Endothelial cell of umbilical vein (primary cell): ENCODE measurements around the gene QSOX2. TPM values are rescaled to one million over a fixed set of nuclear protein-coding genes. Genes with fewer than 3 reads are reported as not detected.

Experiments used
- BruUV-seq: library from RNA; stranded (reverse); fragments of 400-500 nt; replicated peaks from 2 replicates; lab custom pipeline; 2021; lab: Mats Ljungman, UMichigan
- CTCF ChIA-PET: fragments of 300-600, 350-600 bp; sonication (Branson Sonifier 250); formaldehyde crosslinking; loops from one replicate; lab custom pipeline; 2021; ENCODE audit warnings: antibody characterized with exemption, inconsistent platforms; lab: Charles Lee
- POLR2A ChIA-PET: fragments of 300-600, 350-600 bp; sonication (Branson Sonifier 250); formaldehyde crosslinking; loops from one replicate; lab custom pipeline; 2021; ENCODE audit warnings: antibody characterized with exemption, inconsistent platforms; lab: Charles Lee
- DNase-seq: peaks from one replicate; pipeline ENCODE4 v3.0.0-alpha.2; 2011; ENCODE audit warnings: low read depth, low spot score
- FAIRE-seq: peaks from 2 replicates; lab custom pipeline; 2011; peaks lifted over from hg19 to GRCh38; lab: Jason Lieb, UNC
- H2AFZ ChIP-seq: 2 replicates; pipeline ENCODE4 v1.6.0; 2012; ENCODE audit warnings: low read depth, low read length, control low read depth, inconsistent platforms
- H3K27ac ChIP-seq: 2 replicates; pipeline ENCODE4 v1.5.1; 2011; ENCODE audit warnings: low read depth, mild to moderate bottlenecking, control low read depth, low read length, moderate library complexity; ENCODE audit not compliant: insufficient read depth
- H3K27me3 ChIP-seq, 2 experiments: 2 replicates each; pipeline versions ENCODE4 v1.6.0 to v1.6.1; 2011; ENCODE audit warnings: low read length in 2 of 2, mixed read lengths in 1 of 2; ENCODE audit not compliant: control insufficient read depth in 2 of 2, insufficient read depth in 2 of 2
- H3K36me3 ChIP-seq, 2 experiments: 2 replicates in 1 of 2; 3 replicates in 1 of 2; pipeline ENCODE4 v1.5.1; 2011; ENCODE audit warnings: low read length in 2 of 2, mild to moderate bottlenecking in 1 of 2, moderate library complexity in 1 of 2; ENCODE audit not compliant: control insufficient read depth in 2 of 2, insufficient read depth in 2 of 2; ENCODE audit errors: extremely low read depth in 1 of 2
- H3K4me1 ChIP-seq: 3 replicates; pipeline ENCODE4 v1.5.1; 2011; ENCODE audit warnings: mild to moderate bottlenecking, low read length; ENCODE audit not compliant: control insufficient read depth, insufficient read depth; ENCODE audit errors: extremely low read depth
- H3K4me2 ChIP-seq: 2 replicates; pipeline ENCODE4 v1.6.1; 2011; ENCODE audit warnings: low read length, control low read depth, mixed read lengths; ENCODE audit not compliant: insufficient read depth
- H3K4me3 ChIP-seq, 3 experiments: fragments of 200-600 bp in 1 of 3; sonication (generic), shearing (Covaris generic) in 1 of 3; replicated peaks in 1 of 3; 2 replicates each; pipeline ENCODE4 v1.5.1; 2011 to 2016; ENCODE audit warnings: control low read depth in 3 of 3, low read length in 3 of 3, mild to moderate bottlenecking in 2 of 3, inconsistent platforms in 1 of 3, low read depth in 1 of 3, moderate library complexity in 1 of 3; ENCODE audit not compliant: insufficient read depth in 1 of 3
- H3K79me2 ChIP-seq: 2 replicates; pipeline ENCODE4 v1.6.0; 2012; ENCODE audit warnings: low read length, inconsistent platforms; ENCODE audit not compliant: control insufficient read depth, insufficient read depth
- H3K9ac ChIP-seq: replicated peaks from 2 replicates; pipeline ENCODE3; 2011; ENCODE audit warnings: low read length, control low read depth; ENCODE audit not compliant: insufficient read depth; ENCODE audit errors: extremely low read depth
- H3K9me1 ChIP-seq: replicated peaks from 3 replicates; pipeline ENCODE4 v1.6.0; 2011; ENCODE audit warnings: mild to moderate bottlenecking, low read length; ENCODE audit not compliant: control insufficient read depth, insufficient read depth; ENCODE audit errors: extremely low read depth
- H3K9me3 ChIP-seq: replicated peaks from 2 replicates; pipeline ENCODE4 v1.5.1; 2012; ENCODE audit warnings: low read length, inconsistent platforms; ENCODE audit not compliant: control insufficient read depth, insufficient read depth
- H4K20me1 ChIP-seq: replicated peaks from 2 replicates; pipeline ENCODE3; 2011; ENCODE audit warnings: mild to moderate bottlenecking, low read length; ENCODE audit not compliant: control insufficient read depth, insufficient read depth; ENCODE audit errors: extremely low read depth
- EZH2 ChIP-seq: IDR thresholded peaks from 2 replicates; pipeline ENCODE4 v1.6.1; 2012; ENCODE audit warnings: borderline replicate concordance, low read depth, mild to moderate bottlenecking, moderate library complexity, low read length, inconsistent platforms; ENCODE audit not compliant: severe bottlenecking
- FOS ChIP-seq: IDR thresholded peaks from 2 replicates; pipeline ENCODE4 v1.6.1; 2011; ENCODE audit warnings: mild to moderate bottlenecking, low read length, moderate library complexity, borderline replicate concordance; ENCODE audit not compliant: insufficient read depth
- GATA2 ChIP-seq: IDR thresholded peaks from 2 replicates; pipeline ENCODE4 v1.7.0; 2011; ENCODE audit warnings: low read depth, mild to moderate bottlenecking, moderate library complexity, mixed read lengths, low read length; ENCODE audit not compliant: insufficient read length, insufficient read depth
- JUN ChIP-seq: IDR thresholded peaks from 2 replicates; pipeline ENCODE4 v1.6.1; 2011; ENCODE audit warnings: borderline replicate concordance, low read depth; ENCODE audit not compliant: insufficient read length, insufficient read depth
- MYC ChIP-seq: IDR thresholded peaks from one replicate; pipeline ENCODE4 v1.6.1; 2011; ENCODE audit warnings: mild to moderate bottlenecking, low read depth, low read length
- POLR2AphosphoS5 ChIP-seq: IDR thresholded peaks from 2 replicates; pipeline ENCODE4 v1.6.1; 2012; ENCODE audit warnings: low read depth, mild to moderate bottlenecking, control low read depth, low read length, moderate library complexity; ENCODE audit not compliant: insufficient read depth
- dilution Hi-C: fragments of 300-500 bp; cut with MboI; formaldehyde crosslinking; loops from one replicate; pipeline ENCODE4 v1.15.0; 2019; ENCODE audit warnings: low sequenced_read_pairs; ENCODE audit not compliant: extremely low pct_ligation_motif_present
- intact Hi-C: fragments of 100-400 bp; cut with micrococcal nuclease; formaldehyde crosslinking; loops from one replicate; pipeline ENCODE4 v1.10.0; 2022
- polyA plus RNA-seq, 4 experiments: library from polyadenylated mRNA; depleted of rRNA in 3 of 4; stranded (reverse) in 3 of 4; unstranded in 1 of 4; fragments of >200 nt; gene quantifications; 2 replicates each; pipeline versions ENCODE4 v1.2.1 to v1.2.3, GENCODE V29; 2011 to 2012; ENCODE audit warnings: missing spikeins in 1 of 4
- total RNA-seq: library from RNA; stranded (reverse); gene quantifications from 2 replicates; pipeline ENCODE4 v1.2.3, GENCODE V29; 2021
- TF ChIP-seq, protein P1 (sequence below): IDR thresholded peaks from 2 replicates; pipeline ENCODE4 v1.6.1; 2011; ENCODE audit not compliant: insufficient read depth, insufficient read length
- TF ChIP-seq, protein P2 (sequence below), 2 donors: IDR thresholded peaks; 1 replicate in 1 of 2; 2 replicates in 1 of 2; pipeline ENCODE4 v1.5.1; 2011; ENCODE audit warnings: low read length in 2 of 2, mild to moderate bottlenecking in 2 of 2, moderate library complexity in 2 of 2, control low read depth in 1 of 2, inconsistent platforms in 1 of 2, low read depth in 1 of 2; ENCODE audit not compliant: insufficient read depth in 1 of 2; ENCODE audit errors: extremely low read depth in 1 of 2

The QSOX2 gene
- total and polyA plus RNA-seq, 2 donors (not counting 3 experiments of a cell fraction or from before 2014, with no cell fraction given) = 16.4 to 23.4 TPM

DNA sequence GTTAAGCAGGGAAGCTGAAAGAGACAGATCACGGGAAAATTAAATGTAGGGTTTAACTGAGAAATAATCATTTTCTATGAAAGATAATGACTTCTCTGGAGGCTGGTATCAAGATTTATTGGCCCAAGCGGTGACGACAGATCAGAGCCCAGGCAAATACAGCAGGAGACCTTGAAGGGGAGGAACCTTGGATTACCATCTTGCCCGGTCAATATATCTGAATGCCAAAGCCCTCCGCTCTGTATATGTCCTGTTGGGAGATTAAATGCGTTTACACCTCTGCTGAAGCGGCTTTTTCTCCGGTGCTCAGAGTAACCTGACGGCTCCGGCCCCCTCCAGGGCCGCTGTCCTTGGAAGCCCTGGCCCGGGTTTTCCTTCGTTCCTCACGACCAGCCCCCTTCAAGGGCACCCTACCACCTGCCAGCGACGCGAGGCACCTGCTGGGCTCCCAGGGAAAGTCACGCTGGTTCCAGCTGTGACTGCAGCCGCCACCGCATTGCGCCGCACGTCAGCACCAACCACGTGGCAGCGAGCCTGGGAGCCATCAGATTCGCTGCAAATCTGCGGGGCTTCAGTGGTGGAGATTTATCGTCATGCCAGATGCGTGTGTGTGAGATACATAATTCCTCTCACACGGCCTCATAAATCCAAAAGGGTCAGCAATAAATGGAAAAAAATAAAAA lies 4.4 kb upstream of the QSOX2 start:
- DNase-seq = no peak
- Histone ChIP-seq H3K4me2 (no peak overlapping the region), H3K4me1 (peaks cover 1% of the 10 kb centered on the region), H3K4me3 (no peak overlapping the region), H4K20me1 (no peaks in the 10 kb centered on the region), H3K9ac (no peak overlapping the region), H3K27ac (no peak overlapping the region), H3K9me3 (no peaks in the 10 kb centered on the region), H3K27me3 (peaks cover 0 to 8% of the 10 kb centered on the region in 2 experiments), H2AFZ (no peak overlapping the region), H3K36me3 (no peaks in the 10 kb centered on the region), H3K9me1 (no peaks in the 10 kb centered on the region), H3K79me2 (peaks cover under 1% of the 10 kb centered on the region)
- no peak for TF ChIP-seq FOS
- TF ChIP-seq, protein P1, sequence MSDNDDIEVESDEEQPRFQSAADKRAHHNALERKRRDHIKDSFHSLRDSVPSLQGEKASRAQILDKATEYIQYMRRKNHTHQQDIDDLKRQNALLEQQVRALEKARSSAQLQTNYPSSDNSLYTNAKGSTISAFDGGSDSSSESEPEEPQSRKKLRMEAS = no peak
- TF ChIP-seq JUN = no peak
- TF ChIP-seq, protein P2, sequence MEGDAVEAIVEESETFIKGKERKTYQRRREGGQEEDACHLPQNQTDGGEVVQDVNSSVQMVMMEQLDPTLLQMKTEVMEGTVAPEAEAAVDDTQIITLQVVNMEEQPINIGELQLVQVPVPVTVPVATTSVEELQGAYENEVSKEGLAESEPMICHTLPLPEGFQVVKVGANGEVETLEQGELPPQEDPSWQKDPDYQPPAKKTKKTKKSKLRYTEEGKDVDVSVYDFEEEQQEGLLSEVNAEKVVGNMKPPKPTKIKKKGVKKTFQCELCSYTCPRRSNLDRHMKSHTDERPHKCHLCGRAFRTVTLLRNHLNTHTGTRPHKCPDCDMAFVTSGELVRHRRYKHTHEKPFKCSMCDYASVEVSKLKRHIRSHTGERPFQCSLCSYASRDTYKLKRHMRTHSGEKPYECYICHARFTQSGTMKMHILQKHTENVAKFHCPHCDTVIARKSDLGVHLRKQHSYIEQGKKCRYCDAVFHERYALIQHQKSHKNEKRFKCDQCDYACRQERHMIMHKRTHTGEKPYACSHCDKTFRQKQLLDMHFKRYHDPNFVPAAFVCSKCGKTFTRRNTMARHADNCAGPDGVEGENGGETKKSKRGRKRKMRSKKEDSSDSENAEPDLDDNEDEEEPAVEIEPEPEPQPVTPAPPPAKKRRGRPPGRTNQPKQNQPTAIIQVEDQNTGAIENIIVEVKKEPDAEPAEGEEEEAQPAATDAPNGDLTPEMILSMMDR (IDR thresholded peaks at IDR 0.05; ENCODE audit: extremely low read depth in 1 of 2, insufficient read depth in 1 of 2, low read depth in 1 of 2, low read length in 2 of 2) = no peak
- no peak for TF ChIP-seq GATA2
- no peak for TF ChIP-seq POLR2AphosphoS5
- TF ChIP-seq EZH2 = no peak
- no peak for TF ChIP-seq MYC
- BruUV-seq = no TSS peak
- no peak for FAIRE-seq
- ChIA-PET CTCF (interaction anchor here (1.7 to 1.9 kb wide), 2 partner anchors 10 to 17 kb away, joined by 4 read pairs; no protein-coding TSS in a partner anchor), POLR2A (no interaction called here)
- dilution Hi-C loops (no loop called here), intact Hi-C loops (no loop called here)
